Loucy (cell line): Measurements from ENCODE around the gene ITSN1.

Experiments used
- EZH2phosphoT487 ChIP-seq: fragments of 200-600 bp; IDR thresholded peaks from 2 replicates; pipeline ENCODE4 v1.6.1; 2018; ENCODE audit warnings: antibody characterized with exemption, mild to moderate bottlenecking, moderate library complexity, borderline replicate concordance
- TF ChIP-seq, protein P1 (sequence below): fragments of 200-600 bp; sonication (generic); conservative IDR thresholded peaks from 2 replicates; pipeline ENCODE4 v1.5.1; 2014; ENCODE audit warnings: mild to moderate bottlenecking, antibody characterized with exemption, low read length

- TF ChIP-seq, protein P1, sequence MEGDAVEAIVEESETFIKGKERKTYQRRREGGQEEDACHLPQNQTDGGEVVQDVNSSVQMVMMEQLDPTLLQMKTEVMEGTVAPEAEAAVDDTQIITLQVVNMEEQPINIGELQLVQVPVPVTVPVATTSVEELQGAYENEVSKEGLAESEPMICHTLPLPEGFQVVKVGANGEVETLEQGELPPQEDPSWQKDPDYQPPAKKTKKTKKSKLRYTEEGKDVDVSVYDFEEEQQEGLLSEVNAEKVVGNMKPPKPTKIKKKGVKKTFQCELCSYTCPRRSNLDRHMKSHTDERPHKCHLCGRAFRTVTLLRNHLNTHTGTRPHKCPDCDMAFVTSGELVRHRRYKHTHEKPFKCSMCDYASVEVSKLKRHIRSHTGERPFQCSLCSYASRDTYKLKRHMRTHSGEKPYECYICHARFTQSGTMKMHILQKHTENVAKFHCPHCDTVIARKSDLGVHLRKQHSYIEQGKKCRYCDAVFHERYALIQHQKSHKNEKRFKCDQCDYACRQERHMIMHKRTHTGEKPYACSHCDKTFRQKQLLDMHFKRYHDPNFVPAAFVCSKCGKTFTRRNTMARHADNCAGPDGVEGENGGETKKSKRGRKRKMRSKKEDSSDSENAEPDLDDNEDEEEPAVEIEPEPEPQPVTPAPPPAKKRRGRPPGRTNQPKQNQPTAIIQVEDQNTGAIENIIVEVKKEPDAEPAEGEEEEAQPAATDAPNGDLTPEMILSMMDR = no peak
- TF ChIP-seq EZH2phosphoT487 = no peak
Observed at GRCh38 chr21:33668180-33668579, 25.9 kb downstream of the ITSN1 start.
